Hippocampal formation (tissue), 2 donors: ENCODE results near the gene LRRN3.
"Not testable (repeated sequence)": the region's sequence is repeated elsewhere in the genome, so short reads cannot be mapped to it uniquely, and the experiment has no call there.

Experiments
- DNase-seq, 2 donors: peaks; one replicate each; lab custom pipeline; 2025; lab: John Stamatoyannopoulos, UW

LRRN3 gene

GRCh38 chr7:111090846-111091245 lies at the start of gene LRRN3:
Gene LRRN3 (plus strand): TSS chr7:111091127. CDS start chr7:111122773, 31,646 bp downstream.
- DNase-seq, result peak; percentile 47 to 82

- DNase-seq, result no peak
Observed at GRCh38 chr7:111041577-111041976, 49.4 kb upstream of the LRRN3 start.

- no peak for DNase-seq
Observed at GRCh38 chr7:111042842-111043241, 48.1 kb upstream of the LRRN3 start.

- no peak for DNase-seq
Observed at GRCh38 chr7:111043561-111043960, 47.4 kb upstream of the LRRN3 start.

GRCh38 chr7:111045449-111045848 lies 45.5 kb upstream of the LRRN3 start:
- DNase-seq, result no peak

- no peak for DNase-seq
Observed at GRCh38 chr7:111047595-111047994, 43.3 kb upstream of the LRRN3 start.

- no peak for DNase-seq
Observed at GRCh38 chr7:111049971-111050680, 40.8 kb upstream of the LRRN3 start.

- DNase-seq, result no peak
Observed at GRCh38 chr7:111050875-111051416, 40.0 kb upstream of the LRRN3 start.

- DNase-seq, result no peak
Observed at GRCh38 chr7:111051832-111052231, 39.1 kb upstream of the LRRN3 start.

GRCh38 chr7:111053035-111053434 lies 37.9 kb upstream of the LRRN3 start:
- DNase-seq, result no peak

- no peak for DNase-seq
Observed at GRCh38 chr7:111056371-111056770, 34.6 kb upstream of the LRRN3 start.

GRCh38 chr7:111057066-111057465 lies 33.9 kb upstream of the LRRN3 start:
- DNase-seq, result no peak

- peak in 1 of 2 donors; percentile 23 for DNase-seq
Observed at GRCh38 chr7:111059833-111060232, 31.1 kb upstream of the LRRN3 start.

- no peak for DNase-seq
Observed at GRCh38 chr7:111063166-111063565, 27.8 kb upstream of the LRRN3 start.

- no peak for DNase-seq
Observed at GRCh38 chr7:111067251-111067650, 23.7 kb upstream of the LRRN3 start.

- DNase-seq, result no peak
Observed at GRCh38 chr7:111067682-111068081, 23.2 kb upstream of the LRRN3 start.

- no peak for DNase-seq
Observed at GRCh38 chr7:111068618-111069017, 22.3 kb upstream of the LRRN3 start.

GRCh38 chr7:111071556-111071955 lies 19.4 kb upstream of the LRRN3 start:
- no peak for DNase-seq

- not testable (repeated sequence) for DNase-seq
Observed at GRCh38 chr7:111072658-111073057, 18.3 kb upstream of the LRRN3 start.

- DNase-seq, result no peak
Observed at GRCh38 chr7:111074071-111074747, 16.7 kb upstream of the LRRN3 start.

- DNase-seq, result no peak
Observed at GRCh38 chr7:111074748-111075146, 16.2 kb upstream of the LRRN3 start.

GRCh38 chr7:111075498-111075897 lies 15.4 kb upstream of the LRRN3 start:
- no peak for DNase-seq

GRCh38 chr7:111076205-111076604 lies 14.7 kb upstream of the LRRN3 start:
- no peak for DNase-seq
